GM23248 (cell line): Measurements from ENCODE around the gene SEC24D. TPM values are rescaled to one million over a fixed set of nuclear protein-coding genes. Genes with fewer than 3 reads are reported as not detected.
"Not testable (repeated sequence)": the region's sequence is repeated elsewhere in the genome, so short reads cannot be mapped to it uniquely, and the experiment has no call there.

Experiments used
- DNase-seq: peaks from one replicate; pipeline ENCODE4 v3.0.0-alpha.2; 2015
- H2AFZ ChIP-seq: fragments of 200-600 bp; sonication (generic); 2 replicates; pipeline ENCODE4 v1.6.1; 2016; ENCODE audit warnings: antibody characterized with exemption
- H3F3A ChIP-seq: fragments of 200-600 bp; sonication (generic); 2 replicates; pipeline ENCODE4 v1.6.1; 2016; ENCODE audit warnings: mild to moderate bottlenecking, antibody characterized with exemption, mixed run types; ENCODE audit not compliant: insufficient read depth
- H3K27ac ChIP-seq: fragments of 200-600 bp; sonication (generic); 2 replicates; pipeline ENCODE4 v1.5.1; 2016; ENCODE audit warnings: mild to moderate bottlenecking
- H3K27me3 ChIP-seq: fragments of 200-600 bp; sonication (generic); replicated peaks from 2 replicates; pipeline ENCODE4 v1.6.1; 2016; ENCODE audit warnings: mild to moderate bottlenecking; ENCODE audit not compliant: insufficient read depth
- H3K36me3 ChIP-seq: fragments of 200-600 bp; sonication (generic); 2 replicates; pipeline ENCODE4 v1.6.1; 2016; ENCODE audit warnings: low read depth, mild to moderate bottlenecking
- H3K4me1 ChIP-seq: fragments of 200-600 bp; sonication (generic); 2 replicates; pipeline ENCODE4 v1.6.1; 2016; ENCODE audit warnings: mild to moderate bottlenecking; ENCODE audit not compliant: insufficient read depth
- H3K4me2 ChIP-seq: fragments of 200-600 bp; sonication (generic); one replicate; pipeline ENCODE4 v1.6.1; 2016; ENCODE audit warnings: mild to moderate bottlenecking; ENCODE audit not compliant: unreplicated experiment
- H3K4me3 ChIP-seq: fragments of 200-600 bp; sonication (generic); 2 replicates; pipeline ENCODE4 v1.5.1; 2016; ENCODE audit warnings: mild to moderate bottlenecking
- H3K79me2 ChIP-seq: fragments of 200-600 bp; sonication (generic); 2 replicates; pipeline ENCODE4 v1.6.1; 2016; ENCODE audit warnings: mild to moderate bottlenecking; ENCODE audit not compliant: insufficient read depth
- H3K9ac ChIP-seq: fragments of 200-600 bp; sonication (generic); 2 replicates; pipeline ENCODE4 v1.6.1; 2016; ENCODE audit warnings: mild to moderate bottlenecking
- H3K9me2 ChIP-seq: fragments of 200-600 bp; sonication (generic); 2 replicates; pipeline ENCODE4 v1.6.1; 2016; ENCODE audit warnings: mixed run types, mild to moderate bottlenecking, moderate library complexity; ENCODE audit not compliant: insufficient read depth
- H3K9me3 ChIP-seq: fragments of 200-600 bp; sonication (generic); one replicate; pipeline ENCODE4 v1.6.1; 2017; ENCODE audit warnings: low read depth
- H4K20me1 ChIP-seq: fragments of 200-600 bp; sonication (generic); 2 replicates; pipeline ENCODE4 v1.6.0; 2016; ENCODE audit not compliant: insufficient read depth
- EZH2 ChIP-seq: fragments of 200-600 bp; sonication (generic); IDR thresholded peaks from 2 replicates; pipeline ENCODE4 v1.6.1; 2018; ENCODE audit warnings: antibody characterized with exemption, mild to moderate bottlenecking; ENCODE audit not compliant: insufficient read depth, poor library complexity, severe bottlenecking
- EZH2phosphoT487 ChIP-seq: fragments of 200-600 bp; sonication (generic); IDR thresholded peaks from 2 replicates; pipeline ENCODE4 v1.6.1; 2018; ENCODE audit warnings: antibody characterized with exemption, moderate library complexity, mild to moderate bottlenecking, low read depth; ENCODE audit not compliant: insufficient read depth
- WGBS, 2 experiments: methylation state at CpG; one replicate each; pipeline ENCODE4 v1.1.6; 2015 to 2017; ENCODE audit warnings: low lambda C conversion rate in 2 of 2, low coverage in 1 of 2; ENCODE audit errors: missing lambda C conversion rate in 2 of 2; 5-methylcytosine and 5-hydroxymethylcytosine counted together
- in situ Hi-C: fragments of 300-500 bp; cut with MboI; formaldehyde crosslinking; loops from 2 replicates; pipeline ENCODE4 v1.15.0; 2020
- polyA plus RNA-seq: library from polyadenylated mRNA; unstranded; fragments of >200 nt; fragmentation: Nextera tagmentation; extraction: Ambion mirVana; gene quantifications from 2 replicates; pipeline ENCODE4 v1.2.1, GENCODE V29; 2016
- total RNA-seq: library from RNA; depleted of rRNA; stranded (reverse); fragments of >200 nt; shearing (Covaris generic); gene quantifications from 2 replicates; pipeline ENCODE4 v1.2.3, GENCODE V29; 2014

The SEC24D gene
- total and polyA plus RNA-seq, 2 experiments from 2014 or later = 136 to 148 TPM

DNA sequence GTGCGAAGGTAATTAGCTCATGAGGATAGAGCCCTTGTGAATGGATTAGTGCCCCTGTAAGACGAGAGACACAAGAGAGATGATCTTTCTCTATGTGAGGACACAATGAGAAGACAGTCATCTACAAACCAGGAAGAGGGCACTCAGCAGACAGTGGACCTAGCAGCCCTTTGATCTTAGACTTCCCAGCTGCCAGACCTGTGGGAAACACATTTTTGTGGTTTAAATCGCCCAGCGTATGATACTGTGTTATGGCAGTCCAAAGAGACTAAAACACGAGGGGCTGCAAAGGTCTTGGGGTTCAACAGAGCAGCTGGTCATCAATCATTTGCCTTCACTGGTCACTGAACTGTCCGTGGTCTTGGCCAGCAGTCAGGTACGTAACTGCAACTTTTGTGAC lies 43.5 kb upstream of the SEC24D start:
- TF ChIP-seq EZH2 = no peak
- no peak for TF ChIP-seq EZH2phosphoT487
- in situ Hi-C loops = no loop called here
- Histone ChIP-seq H3K4me2 (no peak overlapping the region), H3K4me1 (no peaks in the 10 kb centered on the region), H3K9ac (no peak overlapping the region), H3K4me3 (no peak overlapping the region), H3K27me3 (no peaks in the 10 kb centered on the region), H3K36me3 (no peaks in the 10 kb centered on the region), H3K79me2 (no peaks in the 10 kb centered on the region), H3K27ac (no peak overlapping the region), H3K9me2 (no peaks in the 10 kb centered on the region), H4K20me1 (no peaks in the 10 kb centered on the region), H3F3A (no peaks in the 10 kb centered on the region), H3K9me3 (no peaks in the 10 kb centered on the region), H2AFZ (no peak overlapping the region)
- DNase-seq = no peak
- WGBS, 2 experiments = 66 to 67% methylated on average over 7 of the region's 7 CpGs

DNA sequence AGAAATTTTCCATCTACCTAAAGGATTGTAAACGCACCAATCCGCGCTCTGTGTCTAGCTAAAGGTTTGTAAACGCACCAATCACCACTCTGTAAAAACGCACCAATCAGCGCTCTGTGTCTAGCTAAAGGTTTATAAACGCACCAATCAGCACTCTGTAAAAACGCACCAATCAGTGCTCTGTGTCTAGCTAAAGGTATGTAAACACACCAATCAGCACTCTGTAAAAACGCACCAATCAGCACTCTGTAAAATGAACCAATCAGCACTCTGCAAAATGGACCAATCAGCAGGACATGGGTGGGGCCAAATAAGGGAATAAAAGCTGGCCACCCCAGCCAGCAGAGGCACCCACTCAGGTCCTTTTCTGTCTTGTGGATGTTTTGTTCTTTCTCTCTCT lies 42.6 kb upstream of the SEC24D start:
- H2AFZ ChIP-seq, H3K4me3 ChIP-seq, H3K27ac ChIP-seq, in situ Hi-C loops, H4K20me1 ChIP-seq, H3K36me3 ChIP-seq, DNase-seq, H3K9ac ChIP-seq, H3K9me3 ChIP-seq, H3K4me2 ChIP-seq, H3K4me1 ChIP-seq, H3F3A ChIP-seq, H3K27me3 ChIP-seq, H3K9me2 ChIP-seq, H3K79me2 ChIP-seq: not testable (repeated sequence)
- WGBS, 2 experiments = 93 to 94% methylated on average over 9 of the region's 9 CpGs

GRCh38 chr4:118877797-118878196 lies 41.9 kb upstream of the SEC24D start:
- Histone ChIP-seq H2AFZ (no peak overlapping the region), H4K20me1 (no peaks in the 10 kb centered on the region), H3K4me3 (no peak overlapping the region), H3K27me3 (no peaks in the 10 kb centered on the region), H3K9me3 (no peaks in the 10 kb centered on the region), H3K9ac (no peak overlapping the region), H3K27ac (no peak overlapping the region), H3K36me3 (no peaks in the 10 kb centered on the region), H3K79me2 (no peaks in the 10 kb centered on the region), H3K4me1 (no peaks in the 10 kb centered on the region), H3K4me2 (no peak overlapping the region), H3F3A (no peaks in the 10 kb centered on the region), H3K9me2 (no peaks in the 10 kb centered on the region)
- 82 to 88% methylated on average over 6 of the region's 6 CpGs for WGBS, 2 experiments
- TF ChIP-seq EZH2 = no peak
- TF ChIP-seq EZH2phosphoT487 = no peak
- in situ Hi-C loops = no loop called here
- DNase-seq = no peak

GRCh38 chr4:118872181-118872580 lies 36.3 kb upstream of the SEC24D start:
- Histone ChIP-seq H3F3A (peaks cover 25% of the 10 kb centered on the region), H3K27ac (no peak overlapping the region), H3K9me2 (no peaks in the 10 kb centered on the region), H3K36me3 (no peaks in the 10 kb centered on the region), H3K27me3 (no peaks in the 10 kb centered on the region), H3K9ac (no peak overlapping the region), H3K79me2 (no peaks in the 10 kb centered on the region), H4K20me1 (no peaks in the 10 kb centered on the region), H3K4me3 (no peak overlapping the region), H3K4me2 (no peak overlapping the region), H2AFZ (no peak overlapping the region), H3K4me1 (peaks cover 25% of the 10 kb centered on the region), H3K9me3 (no peaks in the 10 kb centered on the region)
- 63 to 65% methylated on average over 4 of the region's 4 CpGs for WGBS, 2 experiments
- in situ Hi-C loops = no loop called here
- no peak for DNase-seq
- TF ChIP-seq EZH2phosphoT487 (no peak), EZH2 (no peak)

DNA sequence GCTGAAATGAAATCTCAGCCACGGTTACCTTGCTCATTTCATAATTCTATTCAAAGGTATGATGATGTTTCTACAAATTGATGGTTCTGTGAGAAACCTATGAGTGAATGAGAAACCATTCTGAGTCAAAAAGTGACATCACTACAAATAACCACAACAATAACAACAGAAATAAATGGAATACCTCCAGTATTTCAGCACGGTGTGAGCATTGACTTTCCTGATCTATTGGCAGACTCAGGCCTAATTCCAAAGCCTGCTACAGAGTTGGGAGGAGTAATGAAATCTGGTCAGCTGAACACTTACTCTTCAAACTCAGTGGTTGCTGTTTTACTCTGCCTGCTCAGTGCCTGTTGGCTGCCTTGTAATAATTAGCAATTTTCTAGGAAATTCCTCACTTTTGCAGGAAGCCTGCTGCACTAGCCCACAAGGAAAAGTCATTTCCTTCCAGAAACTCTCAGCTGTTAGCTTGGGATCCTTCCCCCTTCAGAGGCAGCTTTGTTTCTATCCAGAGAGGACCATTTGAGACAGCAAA lies 33.9 kb upstream of the SEC24D start:
- no peak overlapping the region for H3K4me3 ChIP-seq
- TF ChIP-seq EZH2 (no peak), EZH2phosphoT487 (no peak)
- no peaks in the 10 kb centered on the region for H4K20me1 ChIP-seq
- in situ Hi-C loops = no loop called here
- H3K36me3 ChIP-seq = no peaks in the 10 kb centered on the region
- H3K9ac ChIP-seq = peak overlapping the region; percentile 6; the same call in 1 of the 2 replicates
- peak; percentile 72 for DNase-seq
- H3K9me2 ChIP-seq = no peaks in the 10 kb centered on the region
- peaks cover 25% of the 10 kb centered on the region for H3F3A ChIP-seq
- peaks cover 31% of the 10 kb centered on the region for H3K4me1 ChIP-seq
- no peaks in the 10 kb centered on the region for H3K9me3 ChIP-seq
- peak overlapping the region; percentile 56 for H2AFZ ChIP-seq
- peak overlapping the region; percentile 45 for H3K27ac ChIP-seq
- no peaks in the 10 kb centered on the region for H3K27me3 ChIP-seq
- peak overlapping the region; percentile 46 for H3K4me2 ChIP-seq
- WGBS, 2 experiments = 27 to 33% methylated on average over 2 of the region's 2 CpGs
- H3K79me2 ChIP-seq = no peaks in the 10 kb centered on the region
